Measurements from ENCODE around the gene DCXR. TPM values are rescaled to one million over a fixed set of nuclear protein-coding genes. Genes with fewer than 3 reads are reported as not detected.
A peak's percentile ranks its signal among the peaks of the same experiment; 100 is the strongest.

DCXR gene
- total and polyA plus RNA-seq, 2 of the 13 experiments (the other 11 are each of a cell fraction or from before 2014, with no cell fraction given) = 287 to 311 TPM

GRCh38 chr17:81995463-81996231, 41.9 kb downstream of the DCXR start (continued):
- TF ChIP-seq BCLAF1 (IDR thresholded peaks at IDR 0.05) = no peak
- 0 out of 2 replicates have a peak, but pooled peaks have one; percentile 18 for TF ChIP-seq CHD4 (IDR thresholded peaks at IDR 0.05; ENCODE audit: borderline replicate concordance, low read length)
- TF ChIP-seq RFX1 (IDR thresholded peaks at IDR 0.05) = no peak
- no peak for TF ChIP-seq HMGXB3 (CRISPR knock-in tag; IDR thresholded peaks at IDR 0.05; ENCODE audit: borderline replicate concordance)
- peak; percentile 66; the same call in 1 of the 2 replicates for TF ChIP-seq ZNF576 (CRISPR knock-in tag; IDR thresholded peaks at IDR 0.05)
- peak; percentile 13; the same call in 1 of the 2 replicates for TF ChIP-seq ZBTB34 (CRISPR knock-in tag; IDR thresholded peaks at IDR 0.05)
- TF ChIP-seq TBP (CRISPR knock-in tag; IDR thresholded peaks at IDR 0.05) = no peak
- no peak for TF ChIP-seq PAX8 (CRISPR knock-in tag; IDR thresholded peaks at IDR 0.05; ENCODE audit: borderline replicate concordance)
- TF ChIP-seq MTF2 (CRISPR knock-in tag; IDR thresholded peaks at IDR 0.05; ENCODE audit: borderline replicate concordance) = no peak
- TF ChIP-seq PRDM4 (CRISPR knock-in tag; IDR thresholded peaks at IDR 0.05; ENCODE audit: borderline replicate concordance) = no peak; the same call in 1 of the 2 replicates
- no peak for TF ChIP-seq ISX (CRISPR knock-in tag; conservative IDR thresholded peaks at IDR 0.05)
- peak; percentile 60 for TF ChIP-seq ZNF275 (CRISPR knock-in tag; IDR thresholded peaks at IDR 0.05; ENCODE audit: borderline replicate concordance)
- peak; percentile 57; the same call in 1 of the 2 replicates for TF ChIP-seq HDAC2 (CRISPR knock-in tag; IDR thresholded peaks at IDR 0.05)
- TF ChIP-seq RXRB (CRISPR knock-in tag; IDR thresholded peaks at IDR 0.05; ENCODE audit: borderline replicate concordance) = peak; percentile 8; the same call in 1 of the 2 replicates
- no peak; the same call in 1 of the 2 replicates for TF ChIP-seq PAF1 (CRISPR knock-in tag; IDR thresholded peaks at IDR 0.05)
